Measurements from ENCODE around the gene SOD3. TPM values are rescaled to one million over a fixed set of nuclear protein-coding genes. Genes with fewer than 3 reads are reported as not detected.

Gene SOD3
- total RNA-seq, 1 donor from 2014 or later = 0.75 TPM

DNA sequence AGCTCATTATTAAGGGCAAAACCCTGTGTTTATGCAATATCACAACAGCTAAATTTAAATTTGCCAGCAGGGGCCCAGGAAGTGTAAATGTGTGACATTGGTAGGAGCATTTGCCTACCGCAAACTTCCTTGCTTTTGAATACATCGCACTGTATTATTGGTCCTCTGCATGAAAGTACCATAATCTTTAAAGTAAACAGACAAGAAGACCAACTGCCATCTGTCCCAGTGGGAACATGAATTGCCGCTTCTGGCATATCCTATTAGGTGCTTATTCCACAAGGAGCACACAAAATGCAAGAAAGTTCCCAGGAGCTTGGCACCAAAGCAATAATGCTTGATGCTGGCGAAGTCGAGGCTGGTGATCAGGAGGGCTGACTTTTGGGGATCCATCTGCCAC is 51.3 kb downstream of the SOD3 start:
- TF ChIP-seq, protein P1, sequence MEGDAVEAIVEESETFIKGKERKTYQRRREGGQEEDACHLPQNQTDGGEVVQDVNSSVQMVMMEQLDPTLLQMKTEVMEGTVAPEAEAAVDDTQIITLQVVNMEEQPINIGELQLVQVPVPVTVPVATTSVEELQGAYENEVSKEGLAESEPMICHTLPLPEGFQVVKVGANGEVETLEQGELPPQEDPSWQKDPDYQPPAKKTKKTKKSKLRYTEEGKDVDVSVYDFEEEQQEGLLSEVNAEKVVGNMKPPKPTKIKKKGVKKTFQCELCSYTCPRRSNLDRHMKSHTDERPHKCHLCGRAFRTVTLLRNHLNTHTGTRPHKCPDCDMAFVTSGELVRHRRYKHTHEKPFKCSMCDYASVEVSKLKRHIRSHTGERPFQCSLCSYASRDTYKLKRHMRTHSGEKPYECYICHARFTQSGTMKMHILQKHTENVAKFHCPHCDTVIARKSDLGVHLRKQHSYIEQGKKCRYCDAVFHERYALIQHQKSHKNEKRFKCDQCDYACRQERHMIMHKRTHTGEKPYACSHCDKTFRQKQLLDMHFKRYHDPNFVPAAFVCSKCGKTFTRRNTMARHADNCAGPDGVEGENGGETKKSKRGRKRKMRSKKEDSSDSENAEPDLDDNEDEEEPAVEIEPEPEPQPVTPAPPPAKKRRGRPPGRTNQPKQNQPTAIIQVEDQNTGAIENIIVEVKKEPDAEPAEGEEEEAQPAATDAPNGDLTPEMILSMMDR (IDR thresholded peaks at IDR 0.05; ENCODE audit: insufficient read depth, low read length, poor library complexity, severe bottlenecking) = no peak
- Histone ChIP-seq H3K27me3 (ENCODE audit: control insufficient read depth, insufficient read depth, low read length) (no peaks in the 10 kb centered on the region), H3K4me3 (ENCODE audit: low read depth, low read length) (no peak overlapping the region), H3K36me3 (ENCODE audit: control insufficient read depth, insufficient read depth, low read length) (no peaks in the 10 kb centered on the region)
- DNase-seq (ENCODE audit: low read depth) = no peak

DNA sequence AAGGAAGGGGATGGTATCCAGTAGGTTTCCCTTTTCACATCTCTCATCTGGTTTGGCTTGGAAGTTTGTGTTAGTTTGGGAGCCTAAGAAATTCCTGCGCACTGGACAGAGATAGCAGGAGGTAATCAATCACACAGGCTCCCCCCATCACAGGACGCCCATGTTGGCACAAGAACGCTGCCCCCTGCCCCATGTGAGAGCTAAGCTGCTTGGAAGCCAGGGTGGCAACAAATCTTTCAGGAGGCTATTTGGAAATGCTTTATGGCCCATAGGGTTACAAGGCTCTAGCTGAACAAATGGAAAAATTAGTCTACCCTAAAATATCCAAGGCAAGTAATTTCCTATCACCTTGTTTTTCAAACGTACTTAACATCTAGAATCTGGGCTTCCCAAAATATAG is 54.0 kb downstream of the SOD3 start:
- TF ChIP-seq, protein P1 (IDR thresholded peaks at IDR 0.05; ENCODE audit: insufficient read depth, low read length, poor library complexity, severe bottlenecking) = no peak
- no peaks in the 10 kb centered on the region for H3K27me3 ChIP-seq (ENCODE audit: control insufficient read depth, insufficient read depth, low read length)
- H3K4me3 ChIP-seq (ENCODE audit: low read depth, low read length) = no peak overlapping the region
- H3K36me3 ChIP-seq (ENCODE audit: control insufficient read depth, insufficient read depth, low read length) = no peaks in the 10 kb centered on the region
- no peak for DNase-seq (ENCODE audit: low read depth)

DNA sequence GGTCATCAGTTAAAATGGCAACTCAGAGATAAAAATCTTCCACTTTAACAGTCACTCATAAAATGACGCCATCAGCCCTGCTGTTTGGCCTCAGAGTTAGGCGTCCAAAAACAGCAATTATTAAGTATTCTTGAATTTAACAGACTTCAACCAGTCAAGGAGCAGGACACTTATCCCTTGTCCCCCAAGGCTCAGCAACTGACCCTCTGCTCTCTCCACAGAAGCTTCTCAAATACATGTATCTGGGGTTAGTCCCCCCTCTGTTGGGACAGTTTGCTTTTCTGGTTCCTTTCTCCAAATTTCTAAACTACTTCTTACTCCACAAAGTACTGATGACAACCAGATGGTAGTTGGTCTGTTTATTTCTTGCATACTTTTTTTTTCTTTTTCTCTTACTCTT is 54.4 kb downstream of the SOD3 start:
- TF ChIP-seq, protein P1 (IDR thresholded peaks at IDR 0.05; ENCODE audit: insufficient read depth, low read length, poor library complexity, severe bottlenecking) = no peak
- DNase-seq (ENCODE audit: low read depth) = no peak
- Histone ChIP-seq H3K36me3 (ENCODE audit: control insufficient read depth, insufficient read depth, low read length) (no peaks in the 10 kb centered on the region), H3K4me3 (ENCODE audit: low read depth, low read length) (no peak overlapping the region), H3K27me3 (ENCODE audit: control insufficient read depth, insufficient read depth, low read length) (no peaks in the 10 kb centered on the region)

Other genes starting within 250 kb of the SOD3 start
- gene DHX15, start 211.0 kb upstream of the SOD3 start, total RNA-seq = 87.5 and 90.0 TPM in 2 replicates
- 4.9 and 8.0 TPM in 2 replicates for gene CCDC149, start 117.5 kb downstream of the SOD3 start, total RNA-seq
- 0.25 and 0.75 TPM in 2 replicates for gene LGI2, start 235.4 kb downstream of the SOD3 start, total RNA-seq